Motor neuron (in vitro differentiated cells): ENCODE results near the gene TM9SF1. TPM values are rescaled to one million over a fixed set of nuclear protein-coding genes. Genes with fewer than 3 reads are reported as not detected.

Source experiments
- ATAC-seq, 8 experiments: fragments of 200-7000 bp; cut with Tn5 transposase; replicated peaks in 6 of 8; 2 replicates each; pipeline ENCODE4 v1.8.0; 2021; ENCODE audit warnings: mild to moderate bottlenecking in 8 of 8, moderate library complexity in 8 of 8
- H3K27ac ChIP-seq, 2 donors: fragments of 250-450 bp; sonication (Bioruptor Pico); 2 replicates each; pipeline ENCODE4 v1.9.0; 2021; ENCODE audit warnings: antibody characterized with exemption in 2 of 2, mild to moderate bottlenecking in 2 of 2, moderate library complexity in 1 of 2
- H3K4me1 ChIP-seq, 2 donors: fragments of 250-450 bp; sonication (Bioruptor Pico); replicated peaks in 1 of 2; 2 replicates each; pipeline ENCODE4 v1.6.1; 2021; ENCODE audit warnings: antibody characterized with exemption in 2 of 2, mild to moderate bottlenecking in 2 of 2, moderate library complexity in 1 of 2
- H3K4me3 ChIP-seq, 5 donors: fragments of 250-450 bp; sonication (Bioruptor Pico); 2 replicates each; pipeline ENCODE4 v1.9.0; 2021; ENCODE audit warnings: antibody characterized with exemption in 5 of 5, mild to moderate bottlenecking in 5 of 5, moderate library complexity in 4 of 5
- WGBS, 10 experiments: fragments of 450-650 bp; shearing (Covaris generic); methylation state at CpG; one replicate each; pipeline ENCODE4 v1.0.0; 2022; 5-methylcytosine and 5-hydroxymethylcytosine counted together
- in situ Hi-C, 9 experiments: fragments of 400-800 bp; cut with MboI; loops; one replicate each; pipeline ENCODE4 v1.15.0; 2021; ENCODE audit warnings: low sequenced_read_pairs in 9 of 9, low pct_unique_long_range_greater_than_20kb in 2 of 9; ENCODE audit not compliant: unreplicated experiment in 9 of 9
- total RNA-seq, 8 experiments: library from RNA; unstranded; fragments of 300-600 nt; gene quantifications; 2 replicates each; pipeline versions ENCODE4 v1.2.3 to v1.2.4, GENCODE V29; 2022

The TM9SF1 gene
- total RNA-seq, 8 experiments from 2014 or later = 17.6 to 53.1 (median 30.8) TPM

- in situ Hi-C loops = no loop called here
These were observed 34.8 kb downstream of the TM9SF1 start for GRCh38 chr14:24160499-24160849.

GRCh38 chr14:24159777-24160498 lies 35.3 kb downstream of the TM9SF1 start:
- Histone ChIP-seq H3K4me1 (peaks cover 9 to 13% of the 10 kb centered on the region in 2 donors), H3K27ac (no peak overlapping the region), H3K4me3 (no peak overlapping the region)
- WGBS, 10 experiments = 67 to 100% (median 83%) methylated on average over 2 to 7 of the region's 11 CpGs; no CpG with 5 or more reads in 4 of the 10 experiments
- no peak for ATAC-seq
- in situ Hi-C loops = no loop called here

More at GRCh38 chr14:24160499-24160849, 34.8 kb downstream of the TM9SF1 start:
- H3K4me1 ChIP-seq = peaks cover 9 to 13% of the 10 kb centered on the region in 2 donors
- ATAC-seq = peak in 1 of 8 experiments; percentile 2
- H3K27ac ChIP-seq = peak overlapping the region; percentile 7 to 34
- no peak overlapping the region for H3K4me3 ChIP-seq
- 100% methylated on average over 1 to 3 of the region's 4 CpGs; no CpG with 5 or more reads in 4 of the 10 experiments for WGBS, 10 experiments

- no peak for ATAC-seq
- in situ Hi-C loops = no loop called here
- 60 to 100% (median 94%) methylated on average over 1 to 8 of the region's 12 CpGs; no CpG with 5 or more reads in 2 of the 10 experiments for WGBS, 10 experiments
- Histone ChIP-seq H3K27ac (no peak overlapping the region), H3K4me1 (peaks cover 9 to 13% of the 10 kb centered on the region in 2 donors), H3K4me3 (no peak overlapping the region)
These were observed 37.9 kb downstream of the TM9SF1 start for GRCh38 chr14:24157331-24157730.

DNA sequence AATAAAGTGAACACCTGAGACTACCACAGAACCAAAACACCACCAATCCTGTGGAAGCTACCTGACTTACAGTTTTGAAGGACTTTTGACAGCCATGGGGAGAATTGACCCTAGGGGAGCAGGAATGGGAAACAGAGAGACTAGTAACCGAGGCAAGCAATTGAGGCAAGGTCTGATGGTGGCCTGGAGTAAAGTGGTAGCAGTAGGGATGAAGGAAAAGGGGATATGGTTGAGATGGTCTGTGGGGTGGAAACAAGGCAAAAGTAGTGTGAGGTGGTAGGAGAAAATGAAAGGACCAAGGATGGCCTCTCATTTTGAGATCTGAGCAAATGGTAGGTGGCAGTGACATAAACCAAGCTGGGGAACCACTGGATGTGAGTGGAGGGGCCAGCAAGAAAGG lies 38.4 kb downstream of the TM9SF1 start:
- no peak for ATAC-seq
- no peak overlapping the region for H3K4me3 ChIP-seq
- peaks cover 9 to 11% of the 10 kb centered on the region in 2 donors for H3K4me1 ChIP-seq
- WGBS, 10 experiments = 50 to 100% (median 88%) methylated on average over 1 of the region's 1 CpG; no CpG with 5 or more reads in 4 of the 10 experiments
- H3K27ac ChIP-seq = no peak overlapping the region
- in situ Hi-C loops = no loop called here

- no peak overlapping the region for H3K27ac ChIP-seq
- ATAC-seq = no peak
- 90 to 97% (median 96%) methylated on average over 2 to 5 of the region's 10 CpGs; no CpG with 5 or more reads in 7 of the 10 experiments for WGBS, 10 experiments
- H3K4me3 ChIP-seq = no peak overlapping the region
- in situ Hi-C loops = no loop called here
- no peaks in the 10 kb centered on the region for H3K4me1 ChIP-seq
These were observed 40.1 kb downstream of the TM9SF1 start for GRCh38 chr14:24155100-24155499.

DNA sequence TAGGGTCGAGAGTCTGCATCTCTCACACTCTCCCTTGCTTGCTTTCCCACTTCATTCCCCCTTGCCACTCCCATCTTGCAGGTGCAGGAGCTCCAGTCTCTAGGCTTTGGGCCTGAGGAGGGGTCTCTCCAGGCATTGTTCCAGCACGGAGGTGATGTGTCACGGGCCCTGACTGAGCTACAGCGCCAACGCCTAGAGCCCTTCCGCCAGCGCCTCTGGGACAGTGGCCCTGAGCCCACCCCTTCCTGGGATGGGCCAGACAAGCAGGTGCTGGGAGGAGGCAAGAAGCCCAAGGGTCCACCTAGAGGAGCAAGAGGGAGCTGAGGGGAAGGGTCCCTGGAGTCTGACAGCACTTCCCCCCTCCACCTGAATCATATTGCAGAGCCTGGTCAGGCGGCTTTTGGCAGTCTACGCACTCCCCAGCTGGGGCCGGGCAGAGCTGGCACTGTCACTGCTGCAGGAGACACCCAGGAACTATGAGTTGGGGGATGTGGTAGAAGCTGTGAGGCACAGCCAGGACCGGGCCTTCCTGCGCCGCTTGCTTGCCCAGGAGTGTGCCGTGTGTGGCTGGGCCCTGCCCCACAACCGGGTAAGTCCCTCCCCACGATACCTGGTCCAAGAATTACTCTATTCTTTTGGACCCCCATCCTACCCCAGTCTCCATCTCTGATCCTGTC lies 43.7 kb downstream of the TM9SF1 start:
- in situ Hi-C loops = no loop called here
- Histone ChIP-seq H3K27ac (no peak overlapping the region), H3K4me3 (no peak overlapping the region), H3K4me1 (peaks cover 5 to 8% of the 10 kb centered on the region in 2 donors)
- 80 to 100% (median 100%) methylated on average over 1 to 4 of the region's 16 CpGs; no CpG with 5 or more reads in 3 of the 10 experiments for WGBS, 10 experiments
- no peak for ATAC-seq

DNA sequence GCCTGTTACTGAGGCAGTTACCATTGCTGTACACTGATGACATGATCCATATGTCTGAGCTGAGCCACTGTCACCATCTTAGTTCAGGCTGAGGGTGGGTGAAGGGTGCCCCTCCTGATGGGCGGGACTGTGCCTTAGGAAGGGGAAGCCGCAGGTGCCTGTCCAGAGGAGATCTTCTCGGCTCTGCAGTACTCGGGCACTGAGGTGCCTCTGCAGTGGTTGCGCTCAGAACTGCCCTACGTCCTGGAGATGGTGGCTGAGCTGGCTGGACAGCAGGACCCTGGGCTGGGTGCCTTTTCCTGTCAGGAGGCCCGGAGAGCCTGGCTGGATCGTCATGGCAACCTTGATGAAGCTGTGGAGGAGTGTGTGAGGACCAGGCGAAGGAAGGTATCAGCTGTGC lies 44.2 kb downstream of the TM9SF1 start:
- no peak for ATAC-seq
- peaks cover 5 to 8% of the 10 kb centered on the region in 2 donors for H3K4me1 ChIP-seq
- H3K27ac ChIP-seq = no peak overlapping the region
- in situ Hi-C loops = no loop called here
- WGBS, 10 experiments = no CpG with 5 or more reads among the region's 9 CpGs
- no peak overlapping the region for H3K4me3 ChIP-seq

GRCh38 chr14:24150567-24150966 lies 44.7 kb downstream of the TM9SF1 start:
- WGBS, 10 experiments = 68 to 100% (median 89%) methylated on average over 1 to 3 of the region's 9 CpGs; no CpG with 5 or more reads in 6 of the 10 experiments
- in situ Hi-C loops = no loop called here
- ATAC-seq = no peak

DNA sequence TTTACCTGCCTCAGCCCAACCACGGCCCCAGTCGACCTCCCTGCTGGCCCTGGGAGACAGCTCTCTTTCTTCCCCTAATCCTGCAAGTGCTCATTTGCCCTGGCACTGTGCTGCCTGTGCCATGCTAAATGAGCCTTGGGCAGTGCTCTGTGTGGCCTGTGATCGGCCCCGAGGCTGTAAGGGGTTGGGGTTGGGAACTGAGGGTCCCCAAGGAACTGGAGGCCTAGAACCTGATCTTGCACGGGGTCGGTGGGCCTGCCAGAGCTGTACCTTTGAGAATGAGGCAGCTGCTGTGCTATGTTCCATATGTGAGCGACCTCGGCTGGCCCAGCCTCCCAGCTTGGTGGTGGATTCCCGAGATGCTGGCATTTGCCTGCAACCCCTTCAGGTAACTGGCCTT lies 45.2 kb downstream of the TM9SF1 start:
- in situ Hi-C loops = no loop called here
- H3K4me1 ChIP-seq = peaks cover 8 to 10% of the 10 kb centered on the region in 2 donors
- no peak for ATAC-seq
- WGBS, 10 experiments = 83 to 100% (median 91%) methylated on average over 2 to 5 of the region's 9 CpGs; no CpG with 5 or more reads in 5 of the 10 experiments
- H3K27ac ChIP-seq = no peak overlapping the region
- H3K4me3 ChIP-seq = no peak overlapping the region

More at GRCh38 chr14:24150567-24150966, 44.7 kb downstream of the TM9SF1 start:
- H3K4me3 ChIP-seq = no peak overlapping the region
- peaks cover 8 to 9% of the 10 kb centered on the region in 2 donors for H3K4me1 ChIP-seq
- H3K27ac ChIP-seq = no peak overlapping the region

GRCh38 chr14:24149302-24149969 lies 45.8 kb downstream of the TM9SF1 start:
- Histone ChIP-seq H3K4me1 (peaks cover 8 to 10% of the 10 kb centered on the region in 2 donors), H3K4me3 (no peak overlapping the region), H3K27ac (no peak overlapping the region)
- ATAC-seq = no peak
- 93 to 100% (median 100%) methylated on average over 1 to 3 of the region's 3 CpGs; no CpG with 5 or more reads in 1 of the 10 experiments for WGBS, 10 experiments
- in situ Hi-C loops = no loop called here

DNA sequence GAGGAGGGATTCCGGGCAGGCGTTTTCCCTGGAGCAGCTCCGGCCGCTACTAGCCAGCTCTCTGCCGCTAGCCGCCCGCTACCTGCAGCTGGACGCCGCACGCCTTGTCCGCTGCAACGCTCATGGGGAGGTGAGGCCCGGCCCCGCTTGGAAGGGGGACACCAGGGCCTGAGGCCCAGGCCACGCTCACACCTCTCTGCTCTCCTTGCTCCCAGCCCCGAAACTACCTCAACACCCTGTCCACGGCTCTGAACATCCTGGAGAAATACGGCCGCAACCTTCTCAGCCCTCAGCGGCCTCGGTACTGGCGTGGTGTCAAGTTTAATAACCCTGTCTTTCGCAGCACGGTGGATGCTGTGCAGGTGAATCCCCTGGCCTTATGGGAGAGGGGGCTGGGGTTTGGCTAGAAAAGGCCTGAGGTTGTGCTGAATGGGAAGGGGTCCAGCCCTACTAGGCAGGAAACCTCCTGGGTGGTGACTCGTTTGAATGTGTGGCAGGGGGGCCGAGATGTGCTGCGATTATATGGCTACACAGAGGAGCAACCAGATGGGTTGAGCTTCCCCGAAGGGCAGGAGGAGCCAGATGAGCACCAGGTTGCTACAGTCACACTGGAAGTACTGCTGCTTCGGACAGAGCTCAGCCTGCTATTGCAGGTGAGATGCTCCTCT lies 47.3 kb downstream of the TM9SF1 start:
- peak overlapping the region; percentile 59 to 87 (median 72) for H3K4me3 ChIP-seq
- peak overlapping the region; percentile 5 to 69 for H3K27ac ChIP-seq
- in situ Hi-C loops = no loop called here
- no peak for ATAC-seq
- WGBS, 10 experiments = 0 to 40% (median 4%) methylated on average over 1 to 9 of the region's 29 CpGs; no CpG with 5 or more reads in 5 of the 10 experiments
- peaks cover 8 to 10% of the 10 kb centered on the region in 2 donors for H3K4me1 ChIP-seq

DNA sequence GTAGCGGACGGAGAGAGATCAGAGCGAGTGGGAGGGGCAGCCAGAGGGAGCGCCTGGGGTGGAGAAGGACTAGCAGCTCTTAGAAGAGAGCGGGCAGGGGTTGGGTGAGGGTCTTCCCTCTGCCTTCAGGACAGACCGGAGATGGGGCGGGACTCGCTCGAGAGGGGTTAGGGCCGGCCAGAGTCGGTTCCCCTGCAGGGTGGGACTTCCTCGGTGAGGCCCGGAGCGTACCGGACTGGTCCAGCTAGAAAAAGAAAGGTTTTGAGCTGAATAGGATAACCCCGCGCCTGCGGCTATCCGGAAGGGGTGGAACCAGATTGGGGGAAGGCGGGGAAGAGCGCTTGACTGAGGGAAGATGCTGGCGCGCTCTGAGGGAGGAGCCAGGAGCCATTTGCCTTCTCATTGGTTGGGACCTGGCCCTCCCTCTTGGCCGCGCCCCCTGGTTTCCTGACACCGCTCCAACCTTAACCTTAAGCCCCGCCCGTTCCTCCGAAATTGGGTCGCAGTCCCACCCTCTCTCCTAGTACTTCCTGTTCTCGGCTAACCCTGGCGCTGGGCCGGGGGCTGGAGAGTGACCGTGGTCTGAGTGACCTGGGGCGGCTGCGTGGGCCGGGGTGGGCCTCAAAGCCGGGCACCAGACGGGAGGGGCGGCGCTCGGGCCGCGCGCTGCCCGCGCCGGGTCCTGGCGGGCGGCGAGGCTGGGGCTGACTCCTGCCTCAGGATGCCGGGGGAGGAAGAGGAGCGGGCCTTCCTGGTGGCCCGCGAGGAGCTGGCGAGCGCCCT lies 48.1 kb downstream of the TM9SF1 start, which contains the start of gene RNF31:
Gene RNF31, plus strand, starts transcription at position 521 of the 783 bp plus-strand sequence. Its CDS starts 201 bp downstream, at position 722.
- H3K27ac ChIP-seq = peak within 1 kb of the TSS; percentile 70 to 89
- ATAC-seq = peak; percentile 81 to 88 (median 83)
- 0% methylated on average over 2 to 12 of the region's 57 CpGs; no CpG with 5 or more reads in 5 of the 10 experiments for WGBS, 10 experiments
- peak within 1 kb of the TSS; percentile 59 to 87 (median 72) for H3K4me3 ChIP-seq
- in situ Hi-C loops = no loop called here
- peaks cover 10% of the 10 kb centered on the region in 2 donors for H3K4me1 ChIP-seq
